Measurements from ENCODE around the gene HSD17B4. TPM values are rescaled to one million over a fixed set of nuclear protein-coding genes. Genes with fewer than 3 reads are reported as not detected.
A peak's percentile ranks its signal among the peaks of the same experiment; 100 is the strongest.
"Not testable (repeated sequence)": the region's sequence is repeated elsewhere in the genome, so short reads cannot be mapped to it uniquely, and the experiment has no call there.

The HSD17B4 gene
- total RNA-seq, 2 experiments from 2014 or later, result 80.7 to 89.5 TPM

DNA sequence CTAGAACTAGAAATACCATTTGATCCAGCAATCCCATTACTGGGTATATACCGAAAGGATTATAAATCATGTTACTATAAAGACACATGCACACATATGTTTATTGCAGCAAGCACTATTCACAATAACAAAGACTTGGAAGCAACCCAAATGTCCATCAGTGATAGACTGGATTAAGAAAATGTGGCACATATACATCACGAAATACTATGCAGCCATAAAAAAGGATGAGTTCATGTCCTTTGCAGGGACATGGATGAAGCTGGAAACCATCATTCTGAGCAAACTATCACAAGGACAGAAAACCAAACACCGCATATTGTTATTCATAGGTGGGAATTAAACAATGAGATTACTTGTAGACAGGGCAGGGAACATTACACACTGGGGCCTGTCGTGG is 7.7 kb upstream of the HSD17B4 start:
- H3K27me3 Mint-ChIP-seq, result peaks cover 20% of the 10 kb centered on the region
- H3K36me3 Mint-ChIP-seq; DNase-seq; POLR2A ChIA-PET; H3K4me1 Mint-ChIP-seq; H3K4me3 Mint-ChIP-seq; ATAC-seq (ENCODE audit: low read depth); H3K9me3 Mint-ChIP-seq; H3K27ac Mint-ChIP-seq: not testable (repeated sequence)

DNA sequence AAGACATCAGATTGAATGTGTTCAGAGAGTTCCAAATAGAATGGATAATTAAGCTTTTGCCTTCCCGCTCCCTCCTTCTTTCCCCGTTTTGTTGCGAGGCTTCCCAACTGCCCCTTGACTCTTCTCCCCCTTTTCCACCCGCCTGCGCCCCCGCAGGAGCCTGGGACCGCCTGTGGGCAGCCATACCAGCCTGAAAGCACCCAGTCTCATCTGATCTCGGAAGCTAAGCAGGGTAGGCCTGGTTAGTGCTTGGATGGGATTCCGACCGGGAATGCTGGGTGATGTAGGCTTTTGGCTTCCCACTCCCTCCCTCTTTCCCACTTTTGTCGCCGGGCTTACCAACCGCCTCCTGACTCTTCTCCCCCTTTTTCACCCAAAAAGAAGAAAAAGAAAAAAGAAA is 6.8 kb upstream of the HSD17B4 start:
- Mint-ChIP-seq H3K27ac (no peak overlapping the region), H3K4me3 (no peak overlapping the region), H3K27me3 (peaks cover 22% of the 10 kb centered on the region), H3K4me1 (no peaks in the 10 kb centered on the region), H3K36me3 (peaks cover 6% of the 10 kb centered on the region), H3K9me3 (peaks cover 1% of the 10 kb centered on the region)
- POLR2A ChIA-PET, result no interaction called here
- no peak for ATAC-seq (ENCODE audit: low read depth)
- DNase-seq, result no peak

DNA sequence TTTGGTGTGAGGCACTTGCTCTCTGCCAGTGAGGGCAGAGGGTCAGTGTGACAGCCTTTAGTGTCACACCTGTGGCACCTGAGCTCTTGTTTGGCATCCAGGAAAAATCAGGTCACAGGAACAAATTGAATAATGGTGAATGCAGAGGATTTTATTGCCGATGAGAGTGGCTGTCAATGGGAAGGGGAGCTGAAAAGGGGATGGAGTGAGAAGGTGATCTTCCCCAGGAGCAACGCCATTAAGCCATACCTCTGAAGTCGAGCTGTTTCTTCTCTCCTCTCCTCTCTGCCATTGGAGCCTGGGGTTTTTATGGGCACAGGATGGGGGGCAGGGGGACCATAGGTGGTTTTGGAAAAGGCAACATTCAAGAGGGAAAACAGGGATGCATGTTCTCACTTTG is 2.4 kb upstream of the HSD17B4 start:
- ATAC-seq (ENCODE audit: low read depth) (no peak), DNase-seq (no peak)
- Mint-ChIP-seq H3K4me1 (peaks cover 12% of the 10 kb centered on the region), H3K36me3 (peaks cover 3% of the 10 kb centered on the region), H3K27me3 (peaks cover 8% of the 10 kb centered on the region), H3K9me3 (peaks cover 4% of the 10 kb centered on the region), H3K4me3 (no peak overlapping the region), H3K27ac (no peak overlapping the region)
- POLR2A ChIA-PET, result no interaction called here

DNA sequence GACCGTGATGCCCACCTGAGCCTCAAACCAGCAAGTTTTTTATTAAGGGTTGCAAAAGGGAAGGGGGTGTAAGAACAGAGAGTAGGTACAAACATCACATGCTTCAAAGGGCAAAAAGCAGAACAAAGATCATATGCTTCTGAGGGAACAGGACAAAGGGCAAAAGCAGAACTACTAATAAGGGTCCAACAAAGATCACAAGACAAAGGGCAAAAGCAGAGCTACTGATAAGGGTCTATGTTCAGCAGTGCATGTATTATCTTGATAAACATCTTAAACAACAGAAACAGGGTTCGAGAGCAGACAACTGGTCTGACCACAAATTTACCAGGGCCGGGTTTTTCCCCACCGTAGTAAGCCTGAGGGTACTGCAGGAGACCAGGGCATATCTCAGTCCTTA is 1.7 kb upstream of the HSD17B4 start:
- peaks cover 12% of the 10 kb centered on the region for H3K4me1 Mint-ChIP-seq
- H3K4me3 Mint-ChIP-seq; H3K27me3 Mint-ChIP-seq; H3K27ac Mint-ChIP-seq; POLR2A ChIA-PET; H3K9me3 Mint-ChIP-seq; H3K36me3 Mint-ChIP-seq; DNase-seq; ATAC-seq (ENCODE audit: low read depth): not testable (repeated sequence)

DNA sequence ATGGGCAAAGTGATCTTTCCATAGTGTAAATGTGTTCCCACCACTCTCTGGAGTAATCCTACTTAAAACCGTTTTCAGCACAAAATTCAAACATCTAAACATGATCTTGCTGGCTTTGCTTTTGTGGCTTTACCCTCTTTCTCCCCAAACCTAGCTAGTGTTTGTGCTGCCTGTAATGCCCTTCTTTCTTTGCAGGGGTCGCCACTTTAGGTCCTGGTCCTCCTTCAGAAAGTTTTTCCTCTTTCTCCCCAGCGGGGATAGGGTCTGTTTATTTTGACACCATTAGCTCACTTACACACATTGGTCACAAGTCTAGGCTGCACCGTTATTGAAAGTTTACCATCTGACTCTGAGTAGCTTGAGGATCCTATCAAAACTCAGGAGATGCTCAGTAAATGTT is 736 bp upstream of the HSD17B4 start:
- ATAC-seq (ENCODE audit: low read depth), result no peak
- Mint-ChIP-seq H3K4me1 (peaks cover 12% of the 10 kb centered on the region), H3K4me3 (peak overlapping the region; percentile 95), H3K9me3 (peaks cover 4% of the 10 kb centered on the region), H3K27me3 (peaks cover 8% of the 10 kb centered on the region), H3K36me3 (peaks cover 3% of the 10 kb centered on the region), H3K27ac (no peak overlapping the region)
- POLR2A ChIA-PET, result no interaction called here
- DNase-seq, result no peak

DNA sequence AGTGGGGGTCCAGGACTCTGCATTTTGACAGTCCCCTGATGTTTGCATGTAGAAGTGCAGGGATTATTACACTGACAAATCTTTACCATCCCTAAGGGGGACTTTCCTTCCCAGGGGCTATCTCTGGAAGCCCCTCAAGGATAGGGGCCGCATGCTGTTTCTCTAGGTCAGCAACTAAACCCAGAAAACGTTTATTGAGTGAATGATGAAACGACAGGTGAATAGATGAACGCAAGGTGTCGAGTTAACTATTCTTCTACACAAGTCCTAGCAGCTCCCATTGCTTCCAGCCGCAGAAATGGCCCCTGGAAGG is 281 bp upstream of the HSD17B4 start:
- no peak for DNase-seq
- Mint-ChIP-seq H3K36me3 (peaks cover 4% of the 10 kb centered on the region), H3K4me1 (peaks cover 12% of the 10 kb centered on the region), H3K4me3 (peak overlapping the region; percentile 95), H3K27me3 (peaks cover 8% of the 10 kb centered on the region), H3K27ac (peak overlapping the region; percentile 84), H3K9me3 (peaks cover 4% of the 10 kb centered on the region)
- POLR2A ChIA-PET, result interaction anchor here (0.9 to 2.0 kb wide), 2 partner anchors 17 to 464 kb away, joined by 3 to 4 read pairs; partner anchors contain the start of gene DTWD2
- ATAC-seq (ENCODE audit: low read depth), result no peak

DNA sequence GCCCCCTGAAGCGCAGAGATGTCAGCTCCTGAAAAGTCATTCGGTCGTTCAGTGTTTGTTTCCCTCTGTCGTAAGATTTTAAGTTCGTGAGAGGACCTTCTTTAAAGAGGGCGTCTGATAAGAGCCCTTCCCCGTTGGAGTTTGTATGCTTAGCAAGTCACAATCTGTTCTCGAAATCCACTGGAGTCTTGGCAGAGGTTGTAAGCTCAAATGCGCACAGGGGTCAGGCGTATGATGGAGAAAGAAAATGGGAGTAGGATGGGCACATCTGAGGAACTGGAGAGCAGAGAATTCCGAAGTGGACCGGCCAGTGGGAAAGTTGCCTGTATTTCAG is 710 bp downstream of the HSD17B4 start:
- POLR2A ChIA-PET, result interaction anchor here (0.9 to 2.0 kb wide), 2 partner anchors 18 to 465 kb away, joined by 3 to 4 read pairs; partner anchors contain the start of gene DTWD2
- Mint-ChIP-seq H3K27ac (peak overlapping the region; percentile 84), H3K27me3 (peaks cover 8% of the 10 kb centered on the region), H3K4me3 (peak overlapping the region; percentile 95), H3K9me3 (peaks cover 4% of the 10 kb centered on the region), H3K4me1 (peaks cover 12% of the 10 kb centered on the region), H3K36me3 (peaks cover 9% of the 10 kb centered on the region)
- no peak for DNase-seq
- ATAC-seq (ENCODE audit: low read depth), result no peak

DNA sequence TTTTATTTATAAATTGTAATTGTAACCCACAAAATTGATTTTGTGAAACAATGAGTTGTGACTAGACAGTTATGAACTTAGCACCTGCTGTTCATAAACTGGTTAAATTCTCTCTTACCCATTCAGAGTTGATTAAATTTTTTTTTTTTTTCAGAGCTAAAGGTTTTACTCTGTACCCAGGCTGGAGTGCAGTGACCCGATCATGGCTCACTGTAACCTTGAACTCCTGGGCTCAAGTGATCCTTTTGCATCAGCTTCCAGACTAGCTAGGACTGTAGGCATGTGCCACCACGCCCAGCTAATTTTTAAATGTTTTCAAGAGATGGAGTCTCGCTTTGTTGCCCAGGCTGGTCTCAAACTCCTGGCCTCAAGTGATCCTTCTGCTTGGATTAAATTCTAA is 1.9 kb downstream of the HSD17B4 start:
- no peak overlapping the region for H3K27ac Mint-ChIP-seq
- H3K36me3 Mint-ChIP-seq, result peaks cover 10% of the 10 kb centered on the region
- ATAC-seq (ENCODE audit: low read depth) (no peak), DNase-seq (no peak)
- peaks cover 6% of the 10 kb centered on the region for H3K27me3 Mint-ChIP-seq
- no peak overlapping the region for H3K4me3 Mint-ChIP-seq
- peaks cover 14% of the 10 kb centered on the region for H3K4me1 Mint-ChIP-seq
- peaks cover 4% of the 10 kb centered on the region for H3K9me3 Mint-ChIP-seq
- POLR2A ChIA-PET, result interaction anchor here (2.0 kb wide), 1 partner anchor 19 kb away, joined by 4 read pairs; no protein-coding TSS in a partner anchor

DNA sequence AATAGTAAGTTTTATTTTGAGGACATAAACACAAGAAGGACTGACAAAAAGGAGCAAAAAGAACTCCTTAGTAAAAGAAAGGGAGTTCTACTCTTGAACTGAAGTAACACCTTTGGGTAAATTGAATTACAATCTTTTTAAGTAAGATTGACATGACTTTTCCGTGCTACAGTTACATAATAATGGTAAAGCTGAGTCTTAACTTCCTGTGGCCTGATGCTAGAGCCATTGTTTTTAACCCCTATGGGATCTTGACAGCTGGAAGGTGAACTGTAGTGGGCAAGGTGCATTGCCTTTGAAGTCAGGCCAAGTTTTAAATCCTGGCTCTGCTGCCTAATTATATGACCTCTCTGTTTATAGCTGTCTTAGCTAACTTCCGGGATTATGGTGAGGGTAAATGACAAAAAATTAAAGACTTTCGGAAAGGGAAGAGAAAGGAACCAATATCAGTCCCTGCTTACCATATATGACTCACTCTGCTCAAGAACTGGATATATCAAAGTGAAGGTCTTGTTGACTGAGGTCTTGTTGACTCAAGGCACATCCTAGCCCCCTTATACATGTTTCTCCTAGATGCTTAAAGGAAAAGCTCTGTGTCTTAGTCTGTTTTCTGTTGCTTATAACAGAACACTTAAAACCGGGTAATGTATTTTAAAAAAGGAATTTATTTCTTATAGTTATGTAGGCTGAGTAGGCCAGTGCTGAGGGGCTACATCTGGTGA is 6.8 kb downstream of the HSD17B4 start:
- H3K27me3 Mint-ChIP-seq, result no peaks in the 10 kb centered on the region
- H3K4me3 Mint-ChIP-seq, result no peak overlapping the region
- peaks cover 1% of the 10 kb centered on the region for H3K9me3 Mint-ChIP-seq
- H3K4me1 Mint-ChIP-seq, result peaks cover 4% of the 10 kb centered on the region
- no peak for DNase-seq
- H3K36me3 Mint-ChIP-seq, result peaks cover 12% of the 10 kb centered on the region
- no peak overlapping the region for H3K27ac Mint-ChIP-seq
- POLR2A ChIA-PET, result no interaction called here
- no peak for ATAC-seq (ENCODE audit: low read depth)

DNA sequence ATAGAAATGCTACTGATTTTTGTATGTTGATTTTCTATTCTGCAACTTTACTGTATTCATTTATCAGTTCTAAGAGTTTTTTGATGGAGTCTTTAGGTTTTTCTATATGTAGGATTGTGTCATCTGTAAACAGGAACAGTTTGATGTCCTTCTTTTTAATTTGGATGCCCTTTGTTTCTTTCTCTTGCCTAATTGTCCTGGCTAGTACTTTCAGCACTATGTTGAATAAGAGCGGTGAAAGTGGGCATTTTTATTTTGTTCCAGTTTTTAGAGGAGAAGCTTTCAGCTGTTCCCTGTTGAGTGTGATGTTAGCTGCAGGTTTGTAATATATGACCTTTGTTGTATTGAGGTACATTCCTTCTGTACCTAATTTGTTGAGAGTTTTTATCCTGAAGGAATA is 13.3 kb downstream of the HSD17B4 start:
- Mint-ChIP-seq H3K9me3 (peaks cover 15% of the 10 kb centered on the region), H3K4me3 (no peak overlapping the region), H3K27me3 (no peaks in the 10 kb centered on the region), H3K27ac (no peak overlapping the region), H3K4me1 (peaks cover 2% of the 10 kb centered on the region), H3K36me3 (peaks cover 48% of the 10 kb centered on the region)
- POLR2A ChIA-PET, result no interaction called here
- DNase-seq, result no peak
- ATAC-seq (ENCODE audit: low read depth), result no peak

DNA sequence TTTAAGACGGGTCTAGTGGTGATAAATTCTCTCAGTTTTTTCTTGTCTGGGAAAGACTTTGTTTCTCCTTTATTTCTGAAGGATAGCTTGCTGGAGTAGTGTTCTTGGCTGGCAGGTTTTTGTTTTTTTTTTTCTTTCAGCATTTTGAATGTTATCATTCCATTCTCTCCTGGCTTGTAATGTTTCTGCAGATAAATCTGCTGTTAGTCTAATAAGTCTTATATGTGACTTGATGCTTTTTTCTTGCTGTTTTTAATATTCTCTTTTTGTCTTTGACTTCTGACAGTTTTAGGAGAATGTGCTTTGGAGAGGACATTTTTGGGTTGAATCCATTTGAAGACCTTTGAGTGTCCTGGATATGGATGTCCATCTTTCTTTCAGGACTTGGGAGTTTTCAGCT is 16.0 kb downstream of the HSD17B4 start:
- Mint-ChIP-seq H3K36me3 (peaks cover 47% of the 10 kb centered on the region), H3K4me1 (peaks cover 2% of the 10 kb centered on the region), H3K9me3 (peaks cover 15% of the 10 kb centered on the region), H3K4me3 (no peak overlapping the region), H3K27me3 (no peaks in the 10 kb centered on the region), H3K27ac (no peak overlapping the region)
- ATAC-seq (ENCODE audit: low read depth) (no peak), DNase-seq (no peak)
- POLR2A ChIA-PET, result interaction anchor here (0.7 kb wide), 1 partner anchor 290 kb away, joined by 4 read pairs; no protein-coding TSS in a partner anchor

DNA sequence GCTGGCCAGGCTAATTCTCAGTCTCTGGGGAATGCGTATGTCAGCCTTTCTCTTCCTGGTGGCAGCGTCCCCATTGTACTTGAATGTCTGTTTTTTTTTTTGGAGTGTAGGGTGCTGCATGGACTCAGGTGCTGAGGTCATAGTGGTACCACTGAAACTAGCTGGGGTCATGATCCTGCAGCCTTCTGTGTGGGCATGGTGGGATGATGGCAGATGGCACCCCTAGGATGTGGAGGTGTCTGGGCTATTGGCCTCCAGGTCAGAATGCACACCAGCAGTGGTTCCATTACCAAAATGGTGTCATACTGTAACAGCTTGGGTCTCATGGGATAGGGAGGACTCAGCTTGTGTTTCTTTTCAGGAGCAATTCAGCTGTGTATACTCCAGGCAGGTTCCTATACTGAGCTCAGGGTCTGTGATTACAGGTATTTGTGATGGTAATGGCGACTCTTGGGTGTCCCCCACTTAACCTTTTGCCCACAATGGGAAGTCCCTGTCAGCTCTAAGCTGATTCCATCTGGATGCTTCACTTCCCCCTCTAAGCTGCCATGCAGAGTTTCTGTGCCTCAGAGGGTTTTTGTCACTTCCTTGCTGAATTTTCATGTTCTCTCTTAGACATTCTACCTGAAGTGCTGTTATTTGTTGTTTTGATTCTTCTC is 17.9 kb downstream of the HSD17B4 start:
- H3K4me1 Mint-ChIP-seq, result peaks cover 2% of the 10 kb centered on the region
- no peak overlapping the region for H3K4me3 Mint-ChIP-seq
- DNase-seq, result no peak
- H3K27me3 Mint-ChIP-seq, result no peaks in the 10 kb centered on the region
- ATAC-seq (ENCODE audit: low read depth), result no peak
- peaks cover 12% of the 10 kb centered on the region for H3K9me3 Mint-ChIP-seq
- H3K36me3 Mint-ChIP-seq, result peaks cover 45% of the 10 kb centered on the region
- H3K27ac Mint-ChIP-seq, result no peak overlapping the region
- POLR2A ChIA-PET, result no interaction called here

DNA sequence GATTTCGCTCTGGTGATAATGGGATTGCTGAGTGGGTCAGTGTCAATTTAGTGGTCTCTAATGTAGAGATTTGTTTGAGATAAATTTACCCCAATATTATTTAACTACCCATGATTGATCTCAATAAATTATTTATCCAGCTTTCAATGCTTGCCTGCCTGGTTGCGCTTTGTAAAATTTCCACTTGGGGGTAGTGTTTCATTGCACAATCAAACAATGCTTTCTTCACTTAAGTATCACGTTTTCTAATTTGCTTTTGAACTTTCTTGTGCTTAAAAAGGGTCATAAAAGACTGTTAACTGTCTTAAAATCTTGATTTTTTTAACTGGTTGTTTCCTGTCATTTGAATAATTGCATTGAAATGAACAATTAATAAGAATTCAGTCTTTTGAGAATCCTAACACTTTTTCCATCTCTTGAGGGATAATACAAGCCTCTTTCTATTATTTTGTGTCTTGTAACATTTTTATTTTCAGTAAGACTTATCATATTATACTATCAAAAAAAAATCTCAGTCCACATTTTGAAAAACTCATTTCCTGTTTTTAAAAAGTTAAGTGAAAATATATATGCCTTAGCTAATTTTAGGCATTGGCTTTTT is 18.7 kb downstream of the HSD17B4 start:
- Mint-ChIP-seq H3K4me1 (peaks cover 2% of the 10 kb centered on the region), H3K4me3 (no peak overlapping the region), H3K27me3 (no peaks in the 10 kb centered on the region), H3K36me3 (peaks cover 39% of the 10 kb centered on the region), H3K9me3 (peaks cover 12% of the 10 kb centered on the region), H3K27ac (no peak overlapping the region)
- no peak for DNase-seq
- ATAC-seq (ENCODE audit: low read depth), result no peak
- POLR2A ChIA-PET, result no interaction called here

DNA sequence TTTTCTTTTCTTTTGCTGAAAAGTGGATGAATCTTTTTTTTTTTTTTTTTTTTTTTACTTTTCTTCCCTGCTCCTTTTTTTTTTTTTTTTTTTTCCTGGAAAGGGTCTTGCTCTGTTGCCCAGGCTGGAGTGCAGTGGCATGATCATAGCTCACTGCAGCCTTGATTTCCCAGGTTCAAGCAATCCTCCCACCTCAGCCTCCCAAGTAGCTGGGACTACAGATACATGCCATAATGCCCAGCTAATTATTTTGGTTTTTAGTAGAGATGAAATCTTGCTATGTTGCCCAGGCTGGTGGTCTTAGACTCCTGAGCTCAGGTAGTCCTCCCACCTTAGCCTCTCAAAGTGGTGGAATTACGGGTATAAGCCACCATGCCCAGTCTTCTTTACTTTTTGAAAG is 20.9 kb downstream of the HSD17B4 start:
- H3K4me3 Mint-ChIP-seq, result no peak overlapping the region
- H3K36me3 Mint-ChIP-seq, result peaks cover 26% of the 10 kb centered on the region
- H3K4me1 Mint-ChIP-seq, result no peaks in the 10 kb centered on the region

More for the DNA sequence above, 20.9 kb downstream of the HSD17B4 start:
- Mint-ChIP-seq H3K27ac (no peak overlapping the region), H3K27me3 (no peaks in the 10 kb centered on the region), H3K9me3 (peaks cover 10% of the 10 kb centered on the region)
- DNase-seq (no peak), ATAC-seq (ENCODE audit: low read depth) (no peak)
- POLR2A ChIA-PET, result no interaction called here
